ENCODE data around the gene DLGAP3. TPM values are rescaled to one million over a fixed set of nuclear protein-coding genes. Genes with fewer than 3 reads are reported as not detected.

The DLGAP3 gene
- total and polyA plus RNA-seq, 4 donors = 0.05 to 0.19 (median 0.08) TPM

- H3K27ac ChIP-seq (ENCODE audit: low read depth in 1 of 2, low read length in 2 of 2) = no peak overlapping the region
Observed at GRCh38 chr1:34898330-34898761, 31.1 kb downstream of the DLGAP3 start.

GRCh38 chr1:34896612-34897011 is 32.8 kb downstream of the DLGAP3 start:
- WGBS = 58% methylated on average over 1 of the region's 1 CpG
- TF ChIP-seq EGR1 (IDR thresholded peaks at IDR 0.05; ENCODE audit: low read depth in 2 of 2) (no peak), NR2F2 (IDR thresholded peaks at IDR 0.05) (no peak), SP1 (IDR thresholded peaks at IDR 0.05) (no peak), FOXA1 (IDR thresholded peaks at IDR 0.05) (no peak)
- Histone ChIP-seq H3K4me1 (ENCODE audit: control insufficient read depth in 4 of 4, insufficient read depth in 4 of 4, low read length in 3 of 4) (no peaks in the 10 kb centered on the region), H3K9me3 (ENCODE audit: control insufficient read depth in 4 of 4, low read length in 3 of 4) (peaks cover 0 to 6% (median 3%) of the 10 kb centered on the region in 4 donors), H3K27ac (ENCODE audit: low read depth in 1 of 2, low read length in 2 of 2) (no peak overlapping the region), H3K4me3 (ENCODE audit: low read depth in 1 of 3, low read length in 3 of 3) (no peak overlapping the region), H3K36me3 (ENCODE audit: control insufficient read depth in 4 of 4, insufficient read depth in 3 of 4, low read depth in 1 of 4, low read length in 3 of 4) (no peaks in the 10 kb centered on the region), H3K9ac (ENCODE audit: low read depth in 1 of 2, low read length in 2 of 2) (no peak overlapping the region), H3K27me3 (ENCODE audit: control insufficient read depth in 4 of 4, insufficient read depth in 4 of 4, low read length in 3 of 4) (peaks cover 0 to 7% (median 0%) of the 10 kb centered on the region in 4 donors)
- DNase-seq (ENCODE audit: low spot score) = no peak

More at GRCh38 chr1:34898330-34898761, 31.1 kb downstream of the DLGAP3 start:
- no peak for TF ChIP-seq HNF4G (IDR thresholded peaks at IDR 0.05)
- no peak for TF ChIP-seq EGR1 (IDR thresholded peaks at IDR 0.05; ENCODE audit: low read depth in 2 of 2)
- TF ChIP-seq ZBTB33 (IDR thresholded peaks at IDR 0.05) = no peak
- no peak for TF ChIP-seq HNF4A (conservative IDR thresholded peaks at IDR 0.05)
- no peak for TF ChIP-seq JUND (IDR thresholded peaks at IDR 0.05)
- TF ChIP-seq TAF1 (conservative IDR thresholded peaks at IDR 0.05) = no peak
- no peak for TF ChIP-seq FOXA1 (IDR thresholded peaks at IDR 0.05)
- 41% methylated on average over 2 of the region's 2 CpGs for WGBS
- no peak for DNase-seq (ENCODE audit: low spot score)
- Histone ChIP-seq H3K9me3 (ENCODE audit: control insufficient read depth in 4 of 4, low read length in 3 of 4) (peaks cover 0 to under 1% (median 0%) of the 10 kb centered on the region in 4 donors), H3K36me3 (ENCODE audit: control insufficient read depth in 4 of 4, insufficient read depth in 3 of 4, low read depth in 1 of 4, low read length in 3 of 4) (no peaks in the 10 kb centered on the region), H3K4me1 (ENCODE audit: control insufficient read depth in 4 of 4, insufficient read depth in 4 of 4, low read length in 3 of 4) (no peaks in the 10 kb centered on the region), H3K4me3 (ENCODE audit: low read depth in 1 of 3, low read length in 3 of 3) (no peak overlapping the region), H3K9ac (ENCODE audit: low read depth in 1 of 2, low read length in 2 of 2) (no peak overlapping the region), H3K27me3 (ENCODE audit: control insufficient read depth in 4 of 4, insufficient read depth in 4 of 4, low read length in 3 of 4) (peaks cover 0 to 7% (median 0%) of the 10 kb centered on the region in 4 donors)

GRCh38 chr1:34889705-34890104 is 39.7 kb downstream of the DLGAP3 start:
- H3K4me3 ChIP-seq (ENCODE audit: low read depth in 1 of 3, low read length in 3 of 3) = no peak overlapping the region
- no peak overlapping the region for H3K27ac ChIP-seq (ENCODE audit: low read depth in 1 of 2, low read length in 2 of 2)
- TF ChIP-seq SP1 (IDR thresholded peaks at IDR 0.05) (no peak), RXRA (IDR thresholded peaks at IDR 0.05) (no peak), NR2F2 (IDR thresholded peaks at IDR 0.05) (no peak), JUND (IDR thresholded peaks at IDR 0.05) (no peak), TAF1 (conservative IDR thresholded peaks at IDR 0.05) (no peak), FOXA1 (IDR thresholded peaks at IDR 0.05) (no peak), ATF3 (IDR thresholded peaks at IDR 0.05) (no peak), REST (IDR thresholded peaks at IDR 0.05) (no peak), RAD21 (IDR thresholded peaks at IDR 0.05) (no peak), HNF4G (IDR thresholded peaks at IDR 0.05) (no peak), EGR1 (IDR thresholded peaks at IDR 0.05; ENCODE audit: low read depth in 2 of 2) (no peak), ZBTB33 (IDR thresholded peaks at IDR 0.05) (no peak), YY1 (IDR thresholded peaks at IDR 0.05) (no peak), MAX (IDR thresholded peaks at IDR 0.05) (no peak), FOXA2 (IDR thresholded peaks at IDR 0.05) (no peak), HNF4A (conservative IDR thresholded peaks at IDR 0.05) (no peak), GABPA (IDR thresholded peaks at IDR 0.05 in 1 of 2, conservative IDR thresholded peaks at IDR 0.05 in 1 of 2) (no peak)
- DNase-seq (ENCODE audit: low spot score) = no peak
- H3K36me3 ChIP-seq (ENCODE audit: control insufficient read depth in 4 of 4, insufficient read depth in 3 of 4, low read depth in 1 of 4, low read length in 3 of 4) = no peaks in the 10 kb centered on the region
- H3K4me1 ChIP-seq (ENCODE audit: control insufficient read depth in 4 of 4, insufficient read depth in 4 of 4, low read length in 3 of 4) = peaks cover 0 to 8% (median 4%) of the 10 kb centered on the region in 4 donors
- H3K9me3 ChIP-seq (ENCODE audit: control insufficient read depth in 4 of 4, low read length in 3 of 4) = peaks cover 0 to 8% (median 3%) of the 10 kb centered on the region in 4 donors
- no peak overlapping the region for H3K9ac ChIP-seq (ENCODE audit: low read depth in 1 of 2, low read length in 2 of 2)
- 64% methylated on average over 4 of the region's 4 CpGs for WGBS
- H3K27me3 ChIP-seq (ENCODE audit: control insufficient read depth in 4 of 4, insufficient read depth in 4 of 4, low read length in 3 of 4) = peaks cover 6 to 11% (median 9%) of the 10 kb centered on the region in 4 donors

All from liver (tissue), 9 donors.